Mucosa of descending colon (tissue), 3 donors: Measurements from ENCODE around the gene RCE1. TPM values are rescaled to one million over a fixed set of nuclear protein-coding genes. Genes with fewer than 3 reads are reported as not detected.

ENCODE experiments used
- ATAC-seq: fragments of 200-7000 bp; cut with Tn5 transposase; one replicate; pipeline ENCODE4 v1.9.1; 2020; ENCODE audit warnings: mild to moderate bottlenecking, moderate library complexity
- DNase-seq, 3 donors: peaks; one replicate each; pipeline ENCODE4 v3.0.0-alpha.2; 2020
- H3K36me3 ChIP-seq: fragments of 200-600 bp; one replicate; pipeline ENCODE4 v1.8.0; 2021; ENCODE audit warnings: low read depth, mild to moderate bottlenecking
- H3K4me1 ChIP-seq: fragments of 200-600 bp; one replicate; pipeline ENCODE4 v1.8.0; 2021; ENCODE audit warnings: low read depth, mild to moderate bottlenecking
- H3K4me3 ChIP-seq: fragments of 200-600 bp; one replicate; pipeline ENCODE4 v1.8.0; 2021; ENCODE audit warnings: mild to moderate bottlenecking
- H3K9me3 ChIP-seq: fragments of 200-600 bp; one replicate; pipeline ENCODE4 v1.8.0; 2021; ENCODE audit warnings: mild to moderate bottlenecking
- CTCF ChIP-seq: fragments of 200-600 bp; IDR thresholded peaks from one replicate; pipeline ENCODE4 v1.8.0; 2022; ENCODE audit warnings: antibody characterized with exemption, mild to moderate bottlenecking
- intact Hi-C, 2 donors: fragments of 100-400 bp; cut with DNase I in 1 of 2; cut with micrococcal nuclease in 1 of 2; formaldehyde crosslinking; loops; one replicate each; pipeline versions ENCODE4 v1.11.0 to v1.11.1; 2022; cut with DNase I, micrococcal nuclease
- total RNA-seq, 3 donors: library from RNA; stranded (reverse); fragmentation: NEBNext Ultra II Directional in 2 of 3; extraction: Animal tissue kit (Norgen Biotek cat#: 25700) in 2 of 3; gene quantifications; one replicate each; pipeline versions ENCODE4 v1.2.1 to v1.2.4, GENCODE V29; 2021 to 2023
- donor health status: DM: no; HTN: no; CAD: no; lungs with moderate emphysema.
- donor health status: DM: no; HTN: no; CAD: no.
- donor health status: DM: no; HTN: yes; CAD: no.

Gene RCE1
- total RNA-seq, 3 donors from 2014 or later: 24.9 to 27.2 (median 27.2) TPM

GRCh38 chr11:66879000-66879399, 35.8 kb downstream of the RCE1 start:
- DNase-seq (no peak), ATAC-seq (no peak)
- Histone ChIP-seq H3K36me3 (no peaks in the 10 kb centered on the region), H3K9me3 (no peaks in the 10 kb centered on the region), H3K4me3 (no peak overlapping the region), H3K4me1 (peaks cover 4% of the 10 kb centered on the region)
- intact Hi-C loops: no loop called here
- no peak for TF ChIP-seq CTCF

GRCh38 chr11:66879583-66879982, 36.3 kb downstream of the RCE1 start:
- TF ChIP-seq CTCF: no peak
- ATAC-seq: no peak
- Histone ChIP-seq H3K9me3 (no peaks in the 10 kb centered on the region), H3K4me3 (no peak overlapping the region), H3K4me1 (peaks cover 4% of the 10 kb centered on the region), H3K36me3 (no peaks in the 10 kb centered on the region)
- DNase-seq: peak in 1 of 3 donors; percentile 22
- intact Hi-C loops: no loop called here

- Histone ChIP-seq H3K4me1 (peaks cover 4% of the 10 kb centered on the region), H3K36me3 (no peaks in the 10 kb centered on the region), H3K9me3 (no peaks in the 10 kb centered on the region), H3K4me3 (no peak overlapping the region)
- TF ChIP-seq CTCF: no peak
- ATAC-seq (no peak), DNase-seq (no peak)
- intact Hi-C loops: no loop called here
Observed at GRCh38 chr11:66879999-66880398, 36.8 kb downstream of the RCE1 start.

DNA sequence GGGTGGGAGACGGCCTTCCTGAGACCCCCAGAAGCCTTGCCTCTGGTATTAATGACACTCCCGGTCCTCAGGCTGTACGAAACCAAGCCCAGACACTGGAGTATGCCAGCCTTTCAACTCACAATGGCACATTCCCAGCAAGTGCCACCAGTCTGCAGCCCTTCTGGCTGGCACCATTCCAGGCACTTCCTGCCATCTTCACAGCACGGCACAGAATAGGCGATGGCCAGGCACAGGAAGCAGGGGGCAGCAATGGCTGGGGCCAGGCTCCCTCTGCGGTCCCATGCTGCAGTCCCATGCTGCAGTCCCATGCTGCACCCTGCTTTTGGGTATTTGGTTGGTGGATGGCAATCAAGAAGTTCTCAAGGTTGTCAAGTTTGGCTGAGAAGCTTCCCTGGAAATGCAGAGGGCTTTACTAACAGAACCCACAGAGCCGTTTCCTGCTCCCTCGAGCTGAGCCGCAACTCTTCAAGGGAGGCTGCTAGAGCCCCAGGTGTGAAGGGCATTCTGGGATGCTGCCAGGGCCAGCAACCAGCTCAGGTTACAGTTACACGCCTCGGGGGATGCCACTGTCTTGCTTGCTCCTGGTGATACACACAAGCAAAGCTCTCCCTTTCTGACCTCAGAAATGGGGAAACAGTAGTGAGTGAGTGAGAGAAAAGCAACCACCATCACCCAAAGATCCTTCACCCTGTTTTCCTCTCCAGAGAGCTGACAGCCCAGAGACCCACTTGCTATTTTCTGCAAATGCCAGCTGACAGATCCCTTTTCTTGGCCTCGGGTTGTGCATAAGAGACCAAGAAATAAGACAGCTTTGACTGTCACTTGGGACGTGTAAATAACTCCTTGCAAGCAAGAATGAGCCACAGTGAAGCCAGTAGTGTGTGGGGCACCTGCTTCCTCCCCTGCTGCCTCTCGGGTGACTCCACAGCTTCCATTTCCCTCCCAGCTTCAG, 37.5 kb downstream of the RCE1 start:
- Histone ChIP-seq H3K9me3 (no peaks in the 10 kb centered on the region), H3K4me3 (no peak overlapping the region), H3K4me1 (peaks cover 4% of the 10 kb centered on the region), H3K36me3 (no peaks in the 10 kb centered on the region)
- ATAC-seq (no peak), DNase-seq (no peak)
- intact Hi-C loops: no loop called here
- no peak for TF ChIP-seq CTCF

DNA sequence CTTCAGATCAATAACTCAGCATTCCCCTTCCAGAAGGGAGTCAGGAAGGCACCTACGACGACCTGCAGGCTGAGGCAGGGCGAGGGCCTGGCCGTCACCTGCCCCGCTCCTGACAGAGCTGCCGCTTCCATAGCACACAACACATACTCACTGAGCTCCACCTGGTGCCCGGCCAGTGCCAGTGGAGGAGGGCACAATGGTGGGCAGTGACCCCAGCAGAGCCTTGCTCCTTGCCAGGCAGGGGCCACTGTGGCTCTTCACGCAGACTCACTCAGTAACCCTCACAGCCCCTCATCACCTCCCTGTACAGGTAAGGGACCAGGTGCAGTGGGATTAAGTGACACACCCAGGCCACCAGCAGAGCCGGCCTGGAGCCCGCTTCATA, 38.2 kb downstream of the RCE1 start:
- intact Hi-C loops: no loop called here
- peak in 1 of 3 donors; percentile 34 for DNase-seq
- TF ChIP-seq CTCF: no peak
- Histone ChIP-seq H3K36me3 (no peaks in the 10 kb centered on the region), H3K4me3 (no peak overlapping the region), H3K4me1 (peaks cover 4% of the 10 kb centered on the region), H3K9me3 (no peaks in the 10 kb centered on the region)
- no peak for ATAC-seq
